ENCODE measurements around the gene DCLRE1A. TPM values are rescaled to one million over a fixed set of nuclear protein-coding genes. Genes with fewer than 3 reads are reported as not detected.

DCLRE1A gene
- total RNA-seq, 1 experiment from 2014 or later = 13.5 TPM

- Mint-ChIP-seq H3K27me3 (ENCODE audit: insufficient read depth, unreplicated experiment) (no peaks in the 10 kb centered on the region), H3K27ac (ENCODE audit: unreplicated experiment) (no peak overlapping the region), H3K9me3 (ENCODE audit: unreplicated experiment) (peaks cover 13% of the 10 kb centered on the region), H3K4me3 (ENCODE audit: unreplicated experiment) (no peak overlapping the region), H3K4me1 (ENCODE audit: low read depth, unreplicated experiment) (peaks cover 13% of the 10 kb centered on the region), H3K36me3 (ENCODE audit: insufficient read depth, unreplicated experiment) (peaks cover 19% of the 10 kb centered on the region)
- Histone ChIP-seq H3K27me3 (replicated peaks; ENCODE audit: control insufficient read depth, insufficient read depth, low read length) (no peaks in the 10 kb centered on the region), H3K9me3 (peaks cover 6% of the 10 kb centered on the region; the same call in 1 of the 2 replicates), H3K4me1 (no peaks in the 10 kb centered on the region), H3K36me3 (ENCODE audit: control insufficient read depth, insufficient read depth, low read length) (no peaks in the 10 kb centered on the region), H3K4me3 (ENCODE audit: low read depth, low read length) (no peak overlapping the region)
- ChIA-PET CTCF (interaction anchor here (0.6 kb wide), 1 partner anchor 140 kb away, joined by 3 read pairs; no protein-coding TSS in a partner anchor), POLR2A (no interaction called here)
- intact Hi-C loops (cut with micrococcal nuclease; ENCODE audit: unreplicated experiment) = no loop called here
- TF ChIP-seq CTCF (IDR thresholded peaks at IDR 0.05; ENCODE audit: insufficient read depth in 1 of 2, low read depth in 1 of 2, low read length in 1 of 2, severe bottlenecking in 1 of 2, unreplicated experiment in 1 of 2) = no peak
- BruUV-seq (replicated peaks) = no TSS peak
- no peak for DNase-seq
Measured at GRCh38 chr10:113872139-113873030, 18.5 kb upstream of the DCLRE1A start.

GRCh38 chr10:113869789-113870188 lies 15.9 kb upstream of the DCLRE1A start:
- Mint-ChIP-seq H3K4me1 (ENCODE audit: low read depth, unreplicated experiment) (peaks cover 4% of the 10 kb centered on the region), H3K27me3 (ENCODE audit: insufficient read depth, unreplicated experiment) (no peaks in the 10 kb centered on the region), H3K9me3 (ENCODE audit: unreplicated experiment) (peaks cover 13% of the 10 kb centered on the region), H3K27ac (ENCODE audit: unreplicated experiment) (no peak overlapping the region), H3K36me3 (ENCODE audit: insufficient read depth, unreplicated experiment) (peaks cover 16% of the 10 kb centered on the region), H3K4me3 (ENCODE audit: unreplicated experiment) (no peak overlapping the region)
- intact Hi-C loops (cut with micrococcal nuclease; ENCODE audit: unreplicated experiment) = no loop called here
- ChIA-PET CTCF (no interaction called here), POLR2A (no interaction called here)
- no TSS peak for BruUV-seq (replicated peaks)
- Histone ChIP-seq H3K9me3 (peaks cover 6% of the 10 kb centered on the region; the same call in 1 of the 2 replicates), H3K36me3 (ENCODE audit: control insufficient read depth, insufficient read depth, low read length) (no peaks in the 10 kb centered on the region), H3K4me1 (no peaks in the 10 kb centered on the region), H3K27me3 (replicated peaks; ENCODE audit: control insufficient read depth, insufficient read depth, low read length) (no peaks in the 10 kb centered on the region), H3K4me3 (ENCODE audit: low read depth, low read length) (no peak overlapping the region)
- TF ChIP-seq CTCF (IDR thresholded peaks at IDR 0.05; ENCODE audit: insufficient read depth in 1 of 2, low read depth in 1 of 2, low read length in 1 of 2, severe bottlenecking in 1 of 2, unreplicated experiment in 1 of 2) = no peak
- DNase-seq = no peak

DNA sequence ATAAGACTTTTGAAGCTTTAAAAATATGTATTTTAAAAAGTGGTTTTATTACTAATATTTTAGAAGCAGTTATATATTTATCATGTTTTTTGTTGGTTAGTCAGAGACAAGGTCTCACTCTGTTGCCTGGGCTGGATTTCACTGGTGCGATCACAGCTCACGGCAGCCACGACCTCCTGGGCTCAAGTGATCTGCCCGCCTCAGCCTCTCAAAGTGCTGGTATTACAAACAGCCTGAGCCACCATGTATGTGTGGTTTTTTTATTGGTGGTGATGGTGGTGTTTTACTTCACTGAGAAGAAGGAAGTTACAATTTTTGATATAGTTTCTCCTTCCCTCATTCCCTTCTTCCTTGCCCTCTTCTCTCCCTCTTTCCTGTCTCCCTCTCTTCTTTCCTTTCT lies 14.0 kb upstream of the DCLRE1A start:
- no peaks in the 10 kb centered on the region for H3K27me3 Mint-ChIP-seq (ENCODE audit: insufficient read depth, unreplicated experiment)
- H3K4me1 Mint-ChIP-seq (ENCODE audit: low read depth, unreplicated experiment) = no peaks in the 10 kb centered on the region
- TF ChIP-seq CTCF (IDR thresholded peaks at IDR 0.05; ENCODE audit: insufficient read depth in 1 of 2, low read depth in 1 of 2, low read length in 1 of 2, severe bottlenecking in 1 of 2, unreplicated experiment in 1 of 2) = no peak
- Histone ChIP-seq H3K27me3 (replicated peaks; ENCODE audit: control insufficient read depth, insufficient read depth, low read length) (no peaks in the 10 kb centered on the region), H3K4me3 (ENCODE audit: low read depth, low read length) (no peak overlapping the region), H3K36me3 (ENCODE audit: control insufficient read depth, insufficient read depth, low read length) (no peaks in the 10 kb centered on the region), H3K4me1 (no peaks in the 10 kb centered on the region), H3K9me3 (peaks cover 6% of the 10 kb centered on the region; the same call in 1 of the 2 replicates)
- DNase-seq = no peak
- intact Hi-C loops (cut with micrococcal nuclease; ENCODE audit: unreplicated experiment) = no loop called here
- CTCF ChIA-PET = no interaction called here
- POLR2A ChIA-PET = no interaction called here
- no peak overlapping the region for H3K27ac Mint-ChIP-seq (ENCODE audit: unreplicated experiment)
- no peak overlapping the region for H3K4me3 Mint-ChIP-seq (ENCODE audit: unreplicated experiment)
- no TSS peak for BruUV-seq (replicated peaks)
- H3K9me3 Mint-ChIP-seq (ENCODE audit: unreplicated experiment) = peaks cover 13% of the 10 kb centered on the region
- H3K36me3 Mint-ChIP-seq (ENCODE audit: insufficient read depth, unreplicated experiment) = peaks cover 29% of the 10 kb centered on the region
